Inflammatory macrophage treated with lipopolysaccharide for 1 hour (primary cell): ENCODE data around the gene ZNF490.
"Not testable (repeated sequence)": the region's sequence is repeated elsewhere in the genome, so short reads cannot be mapped to it uniquely, and the experiment has no call there.

Source experiments
- DNase-seq, 2 donors: peaks; one replicate each; pipeline ENCODE4 v3.0.0-alpha.2; 2020 to 2022

ZNF490 gene

GRCh38 chr19:12610540-12611360 lies at the start of gene ZNF490, which contains the start of gene ZNF791:
ZNF490 (minus strand) TSS chr19:12610813; CDS start chr19:12610680, 133 bp downstream.
ZNF791 (plus strand) TSS chr19:12610920; CDS start chr19:12611080, 160 bp downstream.
- peak; percentile 96 to 100 for DNase-seq

DNA sequence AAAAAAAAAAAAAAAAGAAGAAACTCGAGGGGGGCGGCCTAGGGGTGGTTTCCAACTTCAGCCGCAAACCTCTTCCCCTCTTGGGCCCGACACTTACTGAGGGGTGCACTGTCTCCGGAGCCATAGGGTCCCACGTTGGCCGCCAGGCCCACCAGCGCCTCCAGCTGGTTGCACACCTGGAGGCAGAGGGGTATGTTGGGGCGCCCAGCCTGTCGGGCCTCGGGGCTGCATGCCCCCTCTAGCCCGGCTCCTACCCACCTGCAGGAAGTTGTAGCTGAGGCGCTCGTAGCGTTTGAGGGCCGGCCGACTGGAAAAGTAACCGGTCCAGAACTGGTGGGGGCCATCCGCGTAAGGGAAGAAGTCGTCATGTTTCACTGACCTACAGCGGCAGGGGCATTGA lies 47.4 kb upstream of the ZNF490 start:
- no peak for DNase-seq

DNA sequence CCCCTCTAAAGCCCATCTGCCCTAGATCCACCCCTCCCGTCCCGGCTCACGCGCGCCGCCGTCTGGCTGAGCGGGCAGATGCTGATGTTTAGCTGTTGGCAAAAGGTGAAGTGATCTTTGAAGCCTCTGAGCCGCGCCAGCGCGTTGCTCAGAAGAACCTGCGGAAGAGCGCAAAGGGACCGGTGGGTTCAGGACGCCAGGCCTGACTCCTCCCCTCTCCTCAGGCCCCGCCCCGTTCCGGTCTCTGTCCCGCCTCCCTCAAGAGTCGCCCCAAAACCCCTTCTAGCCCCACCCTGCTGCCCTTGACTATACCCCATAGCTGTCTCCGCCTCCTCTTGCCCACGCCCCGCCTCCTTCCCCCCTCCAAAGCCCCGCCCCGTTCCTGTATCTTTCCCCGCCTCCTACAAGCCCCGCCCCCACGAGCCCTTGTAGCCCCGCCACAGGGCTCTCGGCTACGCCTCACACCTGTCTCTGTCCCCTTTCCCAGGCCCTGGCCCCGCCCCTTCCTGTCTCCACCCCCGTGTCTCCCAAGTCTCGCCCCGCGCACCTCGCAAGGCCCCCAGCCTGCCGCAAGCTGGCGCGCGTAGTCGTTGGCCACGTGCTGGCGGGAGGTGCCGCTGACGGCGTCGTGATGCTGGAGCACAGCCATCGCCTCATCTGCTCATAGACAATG lies 46.4 kb upstream of the ZNF490 start:
- DNase-seq, result peak in 1 of 2 donors; percentile 9

DNA sequence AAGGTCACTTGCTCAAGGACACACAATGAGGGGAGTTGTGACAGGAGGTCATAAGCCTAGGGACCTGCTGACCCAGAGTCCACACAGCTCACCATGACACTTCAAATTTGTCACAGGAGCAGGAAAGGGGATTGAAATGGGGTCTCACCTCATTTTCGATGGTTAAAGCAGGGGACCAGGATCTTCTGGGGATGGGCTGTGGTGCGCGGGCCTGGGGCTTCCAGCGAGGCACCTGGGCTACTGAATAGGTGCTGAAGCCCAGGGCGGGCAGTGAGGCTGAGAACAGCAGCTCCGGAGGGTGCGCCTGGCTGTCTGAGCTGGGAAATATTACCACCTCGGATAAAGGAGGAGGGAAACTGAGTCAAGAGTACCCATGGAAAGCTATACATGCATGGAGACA lies 44.9 kb upstream of the ZNF490 start:
- DNase-seq, result no peak

DNA sequence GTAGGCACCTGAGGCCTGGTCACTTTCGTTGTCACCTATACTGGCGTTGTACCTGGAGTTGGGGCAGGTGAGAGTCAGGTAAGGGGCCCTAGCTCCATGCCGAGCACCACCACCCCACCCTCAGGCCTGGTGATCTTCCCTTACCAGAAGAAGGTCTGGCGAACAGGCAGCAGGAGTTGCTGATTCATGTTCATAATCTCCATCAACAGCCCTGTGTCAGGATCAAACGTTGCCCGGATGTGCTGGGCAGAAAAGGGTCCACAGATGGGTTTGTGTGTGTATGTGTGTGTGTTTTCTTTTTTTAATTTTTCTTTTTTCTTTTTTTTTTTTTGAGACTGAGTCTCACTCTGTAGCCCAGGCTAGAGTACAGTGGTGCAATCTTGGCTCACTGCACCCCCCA lies 41.6 kb upstream of the ZNF490 start:
- no peak for DNase-seq

GRCh38 chr19:12649941-12650340 lies 39.3 kb upstream of the ZNF490 start:
- no peak for DNase-seq

DNA sequence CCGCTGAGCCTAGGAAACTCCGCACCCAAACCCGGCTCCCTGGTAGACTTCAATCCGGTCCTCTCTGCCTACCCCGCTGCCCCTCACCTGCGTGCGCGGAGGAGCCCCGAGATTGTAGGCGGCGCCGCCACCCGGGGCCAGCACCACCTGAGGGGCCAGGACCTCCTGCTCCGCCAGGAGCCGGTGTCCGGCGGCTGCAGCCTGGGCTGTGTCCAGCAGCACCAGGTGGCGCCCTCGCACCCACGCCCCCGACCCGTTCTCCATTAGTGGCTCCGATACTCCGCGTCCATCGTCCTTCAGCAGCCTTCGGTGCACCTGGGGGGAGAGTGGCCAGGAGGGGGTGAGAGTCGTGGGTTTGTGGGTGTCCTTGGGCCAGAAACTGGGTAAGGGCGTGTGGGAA lies 37.5 kb upstream of the ZNF490 start:
- no peak for DNase-seq

DNA sequence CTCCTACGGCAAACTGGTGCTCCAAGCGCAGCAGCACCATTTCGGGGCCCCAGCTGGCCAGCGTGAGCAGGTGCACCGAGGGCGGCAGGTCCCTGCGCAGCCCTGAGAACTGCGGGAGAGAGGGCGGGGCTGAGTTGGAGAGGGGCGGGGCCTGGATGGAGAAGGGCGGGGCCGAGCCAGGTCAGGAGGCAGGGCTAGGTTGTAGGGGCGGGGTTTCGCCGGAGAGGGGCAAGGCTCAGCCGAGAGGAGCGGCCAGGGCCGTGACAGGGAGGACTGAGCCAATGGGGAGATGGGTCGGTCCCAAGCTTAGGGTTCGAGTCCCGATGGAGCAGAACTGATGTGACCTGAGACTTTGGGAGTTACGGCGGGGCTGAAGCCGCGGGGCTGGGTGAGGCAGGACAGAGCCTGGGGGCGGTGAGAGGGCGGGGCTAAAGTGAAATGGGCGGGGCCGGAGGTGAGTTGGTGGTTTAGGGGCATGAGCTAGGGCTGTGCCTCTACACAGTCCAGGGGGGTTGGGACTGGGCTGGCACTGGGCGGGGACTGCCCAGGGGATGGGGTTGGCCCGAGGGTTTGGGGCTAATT lies 37.0 kb upstream of the ZNF490 start:
- peak; percentile 22 to 57 for DNase-seq

- DNase-seq, result no peak
These were observed 36.4 kb upstream of the ZNF490 start for GRCh38 chr19:12647047-12647446.

GRCh38 chr19:12646551-12646950 lies 35.9 kb upstream of the ZNF490 start:
- DNase-seq, result no peak

GRCh38 chr19:12643716-12644115 lies 33.1 kb upstream of the ZNF490 start:
- DNase-seq, result not testable (repeated sequence)

DNA sequence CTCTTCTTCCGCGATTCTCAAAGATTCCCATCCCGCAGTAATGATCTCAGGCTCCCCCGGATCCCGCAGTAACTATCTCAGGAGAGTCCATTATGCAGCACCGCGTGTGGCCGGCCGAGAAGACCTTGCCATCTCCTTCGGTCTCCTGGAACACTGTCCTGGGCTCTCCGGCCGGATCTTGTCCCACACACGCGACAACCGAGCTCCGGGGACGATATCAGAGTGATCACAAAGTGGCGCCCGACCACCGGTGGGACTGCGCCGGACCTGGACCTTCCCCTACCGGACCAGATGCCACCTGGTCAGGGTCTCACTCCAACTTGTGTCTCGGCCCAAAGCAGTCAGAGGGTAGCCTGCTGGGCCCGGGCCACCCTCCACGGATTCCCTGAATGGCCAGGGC lies 31.9 kb upstream of the ZNF490 start:
- DNase-seq, result no peak

DNA sequence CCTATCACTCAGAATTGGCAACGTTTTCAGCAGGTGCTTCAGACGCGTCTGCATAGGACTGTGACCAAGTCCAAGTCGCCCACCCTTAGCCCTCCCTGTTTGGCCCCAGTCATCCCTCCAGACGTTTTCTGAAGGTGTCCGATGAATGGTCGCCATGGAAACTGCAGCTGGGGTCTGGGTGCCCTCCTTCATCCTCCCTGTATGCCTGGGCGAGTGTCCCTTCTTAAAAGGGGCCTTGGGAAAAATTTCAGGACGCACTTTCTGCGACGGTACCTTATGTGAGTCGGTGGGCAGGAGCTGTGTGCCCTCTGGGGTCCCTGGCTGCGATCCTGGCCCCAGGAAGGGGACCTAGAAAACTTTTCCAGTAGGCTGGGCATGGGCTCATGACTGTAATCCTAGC lies 30.8 kb upstream of the ZNF490 start:
- no peak for DNase-seq

DNA sequence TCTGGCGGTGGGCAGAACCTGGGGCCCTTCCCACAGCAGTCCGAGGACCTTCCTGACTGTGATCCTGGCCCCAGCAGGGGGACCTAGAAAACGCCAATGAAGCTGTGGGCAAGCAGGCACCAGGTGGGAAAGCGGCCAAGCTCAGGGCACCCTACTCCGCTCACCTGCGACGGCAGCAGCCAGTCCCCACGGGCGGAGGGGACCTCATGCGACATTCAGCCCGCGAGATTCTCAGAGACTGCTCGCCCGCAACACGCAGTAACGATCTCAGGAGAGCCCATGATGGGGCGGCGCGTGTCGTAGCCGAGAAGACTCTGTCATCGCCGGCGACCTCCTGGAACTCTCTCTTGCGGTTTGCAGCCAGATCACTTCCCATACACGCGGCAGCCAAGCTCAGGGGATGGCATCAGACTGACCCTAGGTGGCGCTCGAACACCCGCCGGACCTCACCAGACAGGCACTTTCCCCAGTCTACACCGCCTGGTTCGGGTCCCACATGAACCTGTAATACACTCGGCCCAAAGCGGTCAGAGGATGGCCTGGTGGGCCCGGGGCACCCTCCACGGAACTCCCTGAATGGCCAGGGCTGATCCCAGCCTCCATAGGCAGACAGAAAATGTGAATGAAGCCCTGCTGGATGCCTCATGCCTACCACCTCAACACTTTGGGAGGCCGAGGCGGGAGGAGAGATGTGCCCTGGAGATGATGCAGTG lies 29.4 kb upstream of the ZNF490 start:
- DNase-seq, result peak; percentile 71 to 90

DNA sequence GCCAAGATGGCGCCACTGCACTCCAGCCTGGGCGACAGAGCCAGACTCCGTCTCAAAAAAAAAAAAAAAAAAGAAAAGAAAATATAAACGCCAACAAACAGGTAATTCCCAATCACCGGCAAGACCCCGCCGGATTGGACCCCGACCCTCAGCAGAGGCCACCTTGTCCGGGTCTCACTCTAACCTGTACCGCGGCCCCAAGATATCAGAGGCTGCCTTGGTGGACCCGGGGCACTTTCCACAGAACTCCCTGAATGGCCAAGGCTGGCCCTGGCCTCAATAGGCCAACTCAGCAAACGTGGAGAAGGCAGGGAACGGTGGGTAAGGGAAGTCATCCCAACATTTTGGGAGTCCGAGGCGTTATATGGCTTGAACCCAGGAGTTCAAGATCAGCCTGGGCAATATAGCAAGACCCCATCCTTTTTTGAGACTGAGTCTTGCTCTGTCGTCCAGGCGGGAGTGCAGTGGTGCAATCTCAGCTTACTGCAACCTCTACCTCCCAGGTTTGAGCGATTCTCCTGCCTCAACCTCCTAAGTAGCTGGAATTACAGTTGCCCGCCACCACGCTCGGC lies 28.1 kb upstream of the ZNF490 start:
- no peak for DNase-seq

DNA sequence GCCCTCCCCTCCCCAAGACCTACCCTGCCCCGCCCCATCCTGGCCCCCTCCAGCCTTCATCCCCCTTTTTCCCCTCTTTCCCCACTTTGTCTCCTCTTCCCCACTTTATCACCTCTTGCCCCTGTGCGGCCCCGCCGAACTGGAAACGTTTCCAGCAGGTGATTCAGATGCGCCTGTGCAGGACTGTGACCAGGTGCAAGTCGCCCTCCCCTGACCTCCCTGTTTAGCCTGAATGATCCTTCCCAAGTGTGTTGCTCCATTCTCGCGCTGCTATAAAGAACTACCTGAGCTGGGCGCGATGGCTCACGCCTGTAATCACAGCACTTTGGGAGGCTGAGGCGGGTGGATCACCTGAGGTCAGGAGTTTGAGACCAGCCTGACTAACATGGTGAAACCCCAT lies 26.0 kb upstream of the ZNF490 start:
- no peak for DNase-seq

DNA sequence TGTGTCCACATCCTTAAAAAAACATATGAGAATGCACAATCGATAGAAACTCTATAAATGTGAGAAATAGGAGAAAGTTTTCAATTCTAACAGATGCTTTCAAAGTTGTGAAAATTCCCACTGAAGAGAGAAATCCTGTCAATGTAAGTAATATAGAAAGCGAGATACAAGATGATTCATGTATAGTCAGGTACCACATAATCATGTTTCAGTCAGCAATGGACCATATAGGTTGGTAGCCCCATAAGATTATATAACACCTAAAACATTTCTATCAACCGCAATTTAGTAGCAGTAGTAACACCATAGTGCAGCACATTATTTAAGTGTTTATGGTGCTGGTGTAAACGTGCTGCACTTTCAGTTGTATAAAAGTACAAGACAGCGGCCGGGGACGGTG lies 18.6 kb upstream of the ZNF490 start:
- no peak for DNase-seq

DNA sequence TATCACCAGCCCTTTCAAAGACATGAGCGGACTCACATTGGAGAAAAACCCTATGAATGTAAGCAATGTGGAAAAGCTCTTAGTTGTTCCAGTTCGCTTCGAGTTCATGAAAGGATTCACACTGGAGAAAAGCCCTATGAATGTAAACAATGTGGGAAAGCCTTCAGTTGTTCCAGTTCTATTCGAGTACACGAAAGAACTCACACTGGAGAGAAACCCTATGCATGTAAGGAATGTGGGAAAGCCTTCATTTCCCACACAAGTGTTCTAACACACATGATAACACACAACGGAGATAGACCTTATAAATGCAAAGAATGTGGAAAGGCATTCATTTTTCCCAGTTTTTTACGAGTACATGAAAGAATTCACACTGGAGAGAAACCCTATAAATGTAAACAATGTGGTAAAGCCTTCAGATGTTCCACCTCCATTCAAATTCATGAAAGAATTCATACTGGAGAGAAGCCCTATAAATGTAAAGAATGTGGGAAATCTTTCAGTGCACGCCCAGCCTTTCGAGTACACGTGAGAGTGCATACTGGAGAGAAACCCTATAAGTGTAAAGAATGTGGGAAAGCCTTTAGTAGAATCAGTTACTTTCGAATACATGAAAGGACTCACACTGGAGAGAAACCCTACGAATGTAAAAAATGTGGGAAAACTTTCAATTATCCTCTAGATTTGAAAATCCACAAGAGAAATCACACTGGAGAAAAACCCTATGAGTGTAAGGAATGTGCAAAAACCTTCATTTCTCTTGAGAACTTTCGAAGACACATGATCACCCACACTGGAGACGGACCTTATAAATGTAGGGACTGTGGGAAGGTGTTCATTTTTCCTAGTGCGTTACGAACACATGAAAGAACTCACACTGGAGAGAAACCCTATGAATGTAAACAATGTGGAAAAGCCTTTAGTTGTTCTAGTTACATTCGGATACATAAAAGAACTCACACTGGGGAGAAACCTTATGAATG lies 17.7 kb upstream of the ZNF490 start:
- DNase-seq, result no peak

DNA sequence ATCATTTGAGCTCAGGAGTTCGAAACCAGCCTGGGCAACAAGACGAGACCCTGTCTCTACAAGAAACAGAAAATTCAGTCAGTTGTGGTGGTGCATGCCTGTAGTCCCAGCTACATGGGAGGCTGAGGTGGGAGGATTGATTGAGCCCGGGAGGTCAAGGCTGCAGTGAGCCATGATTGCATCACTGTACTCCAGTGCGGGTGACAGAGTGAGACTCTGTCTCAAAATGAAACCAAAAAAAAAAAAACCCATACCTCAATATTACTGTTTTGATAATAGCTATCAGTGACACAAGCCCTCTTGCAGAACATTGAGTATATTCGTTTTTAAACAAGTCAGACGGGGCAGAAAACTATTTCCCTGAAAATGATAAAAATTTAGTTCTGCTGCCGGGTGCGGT lies 16.3 kb upstream of the ZNF490 start:
- DNase-seq, result no peak

DNA sequence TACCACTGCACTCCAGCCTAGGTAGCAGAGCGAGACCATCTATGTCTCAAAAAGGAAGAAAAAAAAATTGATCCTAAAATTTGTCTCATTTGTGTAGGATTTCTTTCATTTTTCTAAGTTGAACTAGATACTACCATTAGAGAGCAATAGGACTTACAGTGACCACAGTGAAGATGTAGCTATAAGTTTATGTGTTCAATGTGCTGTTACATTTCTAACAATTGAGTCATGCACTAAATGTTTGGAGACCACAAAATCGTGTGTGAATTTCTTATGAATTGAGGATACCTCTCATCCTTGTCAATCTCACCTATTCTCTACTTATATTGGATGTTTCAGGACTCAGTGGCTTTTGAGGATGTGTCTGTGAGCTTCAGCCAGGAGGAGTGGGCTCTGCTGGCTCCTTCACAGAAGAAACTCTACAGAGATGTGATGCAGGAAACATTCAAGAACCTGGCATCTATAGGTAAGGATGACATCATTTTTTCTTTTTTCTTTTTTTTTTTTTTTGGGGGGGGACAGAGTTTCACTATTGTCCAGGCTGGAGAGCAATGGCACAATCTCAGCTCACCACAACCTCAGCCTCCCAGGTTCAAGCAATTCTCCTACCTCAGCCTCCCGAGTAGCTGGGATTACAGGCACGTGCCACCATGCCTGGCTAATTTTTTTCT lies 12.9 kb upstream of the ZNF490 start:
- no peak for DNase-seq
